ENCODE data around the gene SYPL1.

Gene SYPL1
- long read RNA-seq, transcript SYPL1-202 (5 exons, 2,151 nt) = major isoform, 1,032 of 1,100 reads
- long read RNA-seq, transcript SYPL1-205 (6 exons, 1,193 nt) = minor isoform, 15 of 1,100 reads
- long read RNA-seq, partial matches to known transcripts = 22 of 1,100 reads
- long read RNA-seq, other reads (novel, unspliced or antisense) = 28 of 1,100 reads

- Histone ChIP-seq H3K27me3 (ENCODE audit: insufficient read depth, poor library complexity, severe bottlenecking) (no peaks in the 10 kb centered on the region), H3K4me3 (replicated peaks; ENCODE audit: insufficient read depth, low read length) (peak within 1 kb of the TSS; percentile 64), H3K27ac (replicated peaks) (peak within 1 kb of the TSS; percentile 80)
- TF ChIP-seq SPI1 (IDR thresholded peaks at IDR 0.05; ENCODE audit: borderline replicate concordance, low read depth) (no peak), POLR2AphosphoS5 (IDR thresholded peaks at IDR 0.05; ENCODE audit: low read depth) (no peak), GABPA (IDR thresholded peaks at IDR 0.05; ENCODE audit: low read depth) (no peak), REST (IDR thresholded peaks at IDR 0.05; ENCODE audit: insufficient replicate concordance, low read depth) (no peak)
- TF ChIP-seq, protein P1, sequence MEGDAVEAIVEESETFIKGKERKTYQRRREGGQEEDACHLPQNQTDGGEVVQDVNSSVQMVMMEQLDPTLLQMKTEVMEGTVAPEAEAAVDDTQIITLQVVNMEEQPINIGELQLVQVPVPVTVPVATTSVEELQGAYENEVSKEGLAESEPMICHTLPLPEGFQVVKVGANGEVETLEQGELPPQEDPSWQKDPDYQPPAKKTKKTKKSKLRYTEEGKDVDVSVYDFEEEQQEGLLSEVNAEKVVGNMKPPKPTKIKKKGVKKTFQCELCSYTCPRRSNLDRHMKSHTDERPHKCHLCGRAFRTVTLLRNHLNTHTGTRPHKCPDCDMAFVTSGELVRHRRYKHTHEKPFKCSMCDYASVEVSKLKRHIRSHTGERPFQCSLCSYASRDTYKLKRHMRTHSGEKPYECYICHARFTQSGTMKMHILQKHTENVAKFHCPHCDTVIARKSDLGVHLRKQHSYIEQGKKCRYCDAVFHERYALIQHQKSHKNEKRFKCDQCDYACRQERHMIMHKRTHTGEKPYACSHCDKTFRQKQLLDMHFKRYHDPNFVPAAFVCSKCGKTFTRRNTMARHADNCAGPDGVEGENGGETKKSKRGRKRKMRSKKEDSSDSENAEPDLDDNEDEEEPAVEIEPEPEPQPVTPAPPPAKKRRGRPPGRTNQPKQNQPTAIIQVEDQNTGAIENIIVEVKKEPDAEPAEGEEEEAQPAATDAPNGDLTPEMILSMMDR (IDR thresholded peaks at IDR 0.05; ENCODE audit: insufficient read depth, low read length) = no peak
- peak; percentile 86 to 93 for DNase-seq (ENCODE audit: low read depth in 1 of 2, low spot score in 1 of 2)
Observed at GRCh38 chr7:106112118-106112971, at the start of gene SYPL1. TSS of gene SYPL1 (minus strand) at chr7:106112312. CDS start at chr7:106112208, 104 bp downstream.

DNA sequence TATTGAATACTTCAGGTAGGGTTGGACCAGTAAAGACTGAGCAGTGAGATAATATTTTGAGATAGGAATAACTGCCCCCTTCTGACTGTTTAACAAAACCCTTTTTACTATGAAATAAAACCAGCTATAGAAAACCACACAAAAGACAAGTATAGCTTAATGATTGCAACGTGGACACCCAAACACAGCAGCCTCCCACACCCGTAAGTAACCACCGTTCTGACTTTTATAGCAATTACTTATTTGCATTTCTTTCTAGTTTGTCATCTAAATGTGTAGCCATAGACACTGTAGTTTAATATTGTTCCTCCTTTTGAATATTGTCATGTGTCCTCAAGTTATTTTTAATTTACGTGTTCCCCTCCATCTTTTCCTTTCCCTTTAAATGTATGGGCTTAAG is 42.9 kb upstream of the SYPL1 start:
- no peak overlapping the region for H3K27ac ChIP-seq (replicated peaks)
- no peak for DNase-seq (ENCODE audit: low read depth in 1 of 2, low spot score in 1 of 2)
- H3K4me3 ChIP-seq (replicated peaks; ENCODE audit: insufficient read depth, low read length) = no peak overlapping the region
- TF ChIP-seq SPI1 (IDR thresholded peaks at IDR 0.05; ENCODE audit: borderline replicate concordance, low read depth) = no peak
- no peak for TF ChIP-seq POLR2AphosphoS5 (IDR thresholded peaks at IDR 0.05; ENCODE audit: low read depth)
- peaks cover 21% of the 10 kb centered on the region for H3K27me3 ChIP-seq (ENCODE audit: insufficient read depth, poor library complexity, severe bottlenecking)

- Histone ChIP-seq H3K27me3 (ENCODE audit: insufficient read depth, poor library complexity, severe bottlenecking) (peaks cover 21% of the 10 kb centered on the region), H3K27ac (replicated peaks) (no peak overlapping the region)
- no peak for TF ChIP-seq GABPA (IDR thresholded peaks at IDR 0.05; ENCODE audit: low read depth)
- TF ChIP-seq, protein P1 (IDR thresholded peaks at IDR 0.05; ENCODE audit: insufficient read depth, low read length) = peak; percentile 75
Observed at GRCh38 chr7:106153891-106154449, 41.9 kb upstream of the SYPL1 start.

DNA sequence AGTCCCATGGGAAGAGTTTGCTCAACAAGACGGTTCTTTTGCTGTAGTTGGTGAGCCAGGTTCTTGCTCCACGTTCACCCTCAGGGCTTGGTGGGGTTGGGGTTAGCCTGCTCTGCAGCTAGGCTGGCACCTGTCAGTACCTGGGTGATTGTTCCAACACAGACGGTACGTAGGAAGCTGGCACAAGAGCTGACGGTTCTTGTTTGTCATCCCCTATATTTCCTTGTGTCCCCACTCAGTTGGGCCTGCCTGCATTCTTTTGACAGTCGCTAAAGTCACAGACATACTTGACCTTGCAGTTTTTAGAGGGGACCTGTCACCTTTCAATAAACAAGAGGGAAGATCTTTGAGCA is 40.2 kb upstream of the SYPL1 start:
- Histone ChIP-seq H3K4me3 (replicated peaks; ENCODE audit: insufficient read depth, low read length) (no peak overlapping the region), H3K27ac (replicated peaks) (no peak overlapping the region)
- TF ChIP-seq REST (IDR thresholded peaks at IDR 0.05; ENCODE audit: insufficient replicate concordance, low read depth) (no peak), POLR2AphosphoS5 (IDR thresholded peaks at IDR 0.05; ENCODE audit: low read depth) (no peak), SPI1 (IDR thresholded peaks at IDR 0.05; ENCODE audit: borderline replicate concordance, low read depth) (no peak), GABPA (IDR thresholded peaks at IDR 0.05; ENCODE audit: low read depth) (no peak)
- TF ChIP-seq, protein P1 (IDR thresholded peaks at IDR 0.05; ENCODE audit: insufficient read depth, low read length) = no peak

More at GRCh38 chr7:106153891-106154449, 41.9 kb upstream of the SYPL1 start:
- no peak overlapping the region for H3K4me3 ChIP-seq (replicated peaks; ENCODE audit: insufficient read depth, low read length)
- DNase-seq (ENCODE audit: low read depth in 1 of 2, low spot score in 1 of 2) = peak in 1 of 2 experiments; percentile 74

More for the DNA sequence above, 40.2 kb upstream of the SYPL1 start:
- no peak for DNase-seq (ENCODE audit: low read depth in 1 of 2, low spot score in 1 of 2)
- H3K27me3 ChIP-seq (ENCODE audit: insufficient read depth, poor library complexity, severe bottlenecking) = peaks cover 18% of the 10 kb centered on the region

All from HL-60 (cell line).